GM18507 (cell line): ENCODE measurements around the gene PARVB.
"Not testable (repeated sequence)": the region's sequence is repeated elsewhere in the genome, so short reads cannot be mapped to it uniquely, and the experiment has no call there.

Experiments
- DNase-seq: peaks from one replicate; pipeline ENCODE4 v3.0.0; 2011; ENCODE audit warnings: low read depth; ENCODE audit not compliant: insufficient read length; ENCODE audit errors: extremely low spot score
- FAIRE-seq: peaks from 2 replicates; lab custom pipeline; 2011; peaks lifted over from hg19 to GRCh38; lab: Jason Lieb, UNC

The PARVB gene

GRCh38 chr22:43996170-43996980, 27.7 kb upstream of the PARVB start:
- peak; percentile 76 for DNase-seq
- FAIRE-seq = peak; percentile 91

DNA sequence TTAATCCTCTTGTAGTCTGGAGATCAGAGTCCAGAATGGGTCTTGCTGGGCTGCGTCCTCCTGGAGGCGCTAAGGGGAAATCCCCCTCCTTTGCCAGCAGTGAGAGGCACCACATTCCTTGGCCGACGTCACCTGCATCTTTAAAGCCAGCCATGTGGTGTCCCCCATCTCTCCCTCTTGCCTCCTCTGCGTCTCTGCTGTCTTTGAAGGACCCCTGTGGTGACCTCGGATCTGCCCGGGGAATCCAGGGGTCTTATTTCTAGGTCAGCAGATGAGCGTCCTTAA, 27.2 kb upstream of the PARVB start:
- DNase-seq (no peak), FAIRE-seq (no peak)

DNA sequence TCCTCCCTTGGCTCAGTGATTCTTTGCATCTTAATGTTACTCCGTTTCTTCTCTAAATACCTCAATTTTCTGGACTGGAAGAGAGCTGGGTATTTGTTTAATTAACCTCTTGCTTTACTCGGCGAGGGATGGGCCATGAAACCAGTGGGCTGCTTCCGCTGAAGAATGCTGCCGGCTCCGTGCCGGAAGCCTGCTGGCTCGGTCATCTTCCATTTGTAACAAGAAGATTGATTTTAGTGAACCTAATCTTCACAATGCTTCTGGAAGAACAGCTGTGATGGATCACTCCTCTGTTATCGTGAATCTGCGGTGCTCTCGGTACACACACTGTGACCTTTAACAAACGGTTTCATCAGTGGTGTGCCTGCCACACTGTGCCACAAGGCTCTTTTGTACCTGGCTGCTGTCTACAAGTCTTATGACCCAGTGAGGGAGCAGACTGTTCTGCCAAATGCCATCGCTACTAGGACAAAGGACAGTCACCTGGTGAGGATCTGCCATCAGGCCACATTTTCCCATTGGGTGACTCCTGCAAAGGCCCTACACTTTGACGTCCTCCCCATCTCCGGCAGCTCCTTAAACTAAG, 25.3 kb upstream of the PARVB start:
- FAIRE-seq (no peak), DNase-seq (no peak)

DNA sequence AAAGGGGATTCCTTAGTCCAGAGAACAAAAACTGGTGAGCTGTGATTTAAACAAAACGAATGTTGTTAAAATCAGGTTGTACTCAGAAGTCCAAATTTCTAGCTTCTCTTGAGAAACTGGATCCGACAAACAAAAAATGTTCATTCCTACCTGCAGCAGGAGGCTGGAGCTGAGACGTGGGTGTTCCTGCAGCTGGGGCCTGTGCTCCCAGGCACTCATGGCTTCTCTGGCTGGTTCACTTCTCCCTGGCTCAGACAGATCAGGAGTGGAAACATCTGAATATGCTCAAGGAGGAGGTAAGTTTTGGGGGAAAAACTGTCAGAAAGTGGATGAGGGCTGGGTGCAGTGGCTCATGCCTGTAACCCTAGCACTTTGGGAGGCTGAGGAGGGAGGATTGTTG, 24.7 kb upstream of the PARVB start:
- FAIRE-seq = no peak
- no peak for DNase-seq

GRCh38 chr22:44000123-44000522, 24.0 kb upstream of the PARVB start:
- DNase-seq (no peak), FAIRE-seq (no peak)

DNA sequence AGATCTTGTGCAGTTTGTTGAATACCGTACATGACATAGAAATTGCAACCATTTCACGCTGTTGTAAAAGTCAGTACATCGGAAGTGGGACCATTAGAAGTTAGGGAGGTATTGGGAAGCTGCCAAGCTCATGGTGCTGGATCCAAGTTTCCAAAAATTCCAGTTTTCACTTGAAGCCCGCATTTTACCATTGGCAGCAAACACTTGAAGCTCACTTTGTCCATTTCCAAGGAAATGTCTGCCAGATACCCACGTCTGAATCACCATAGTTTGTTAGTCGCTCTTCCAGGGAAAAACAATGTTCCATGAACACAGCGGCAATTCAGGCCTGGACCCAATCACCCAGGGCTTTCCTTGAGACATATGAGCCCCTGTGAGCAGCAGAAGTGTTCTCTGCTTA, 22.6 kb upstream of the PARVB start:
- FAIRE-seq = no peak
- no peak for DNase-seq

DNA sequence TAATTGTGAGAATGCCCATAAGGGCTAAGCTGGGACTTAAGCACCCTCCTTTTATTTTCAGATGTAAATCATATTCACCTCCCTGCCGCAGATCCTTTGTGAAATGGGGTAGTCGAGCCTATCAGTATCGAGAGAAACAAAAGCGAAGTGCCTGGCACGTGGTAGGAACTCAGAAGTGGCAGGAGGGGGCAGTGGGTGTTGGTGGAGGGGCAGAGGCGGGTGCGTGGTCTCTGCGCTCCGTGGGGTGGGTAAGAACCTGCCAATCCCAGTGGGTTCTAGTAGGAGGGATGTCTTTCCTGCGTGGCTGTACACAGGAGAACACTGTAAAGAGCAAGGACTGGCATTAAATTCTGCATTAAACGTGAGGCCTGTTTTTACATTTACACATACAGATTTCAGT, 21.8 kb upstream of the PARVB start:
- no peak for DNase-seq

GRCh38 chr22:44002997-44003396, 21.1 kb upstream of the PARVB start:
- DNase-seq (no peak), FAIRE-seq (no peak)

More for the DNA sequence above, 21.8 kb upstream of the PARVB start:
- FAIRE-seq = no peak

- DNase-seq (no peak), FAIRE-seq (no peak)
Measured at GRCh38 chr22:44003405-44004103, 20.5 kb upstream of the PARVB start.

DNA sequence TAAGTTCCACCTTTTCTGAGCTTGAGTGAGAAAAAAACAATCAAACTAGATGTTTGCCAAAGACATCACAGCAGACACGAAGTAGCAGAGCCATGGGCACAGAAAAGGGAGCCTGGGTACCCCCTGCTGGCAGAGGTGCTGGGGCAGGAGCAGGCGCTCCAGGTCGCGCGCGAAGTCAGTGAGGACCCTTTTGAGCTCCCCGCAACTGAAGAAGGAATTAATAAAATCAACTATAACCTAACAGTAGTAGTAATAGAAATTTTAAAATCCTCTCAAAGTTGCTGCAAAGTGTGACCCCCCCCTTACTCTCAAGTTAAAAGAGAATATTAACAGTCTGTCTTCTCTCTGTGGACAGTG, 20.0 kb upstream of the PARVB start:
- DNase-seq = no peak
- no peak for FAIRE-seq

GRCh38 chr22:44005524-44005923, 18.6 kb upstream of the PARVB start:
- no peak for DNase-seq
- FAIRE-seq = no peak

DNA sequence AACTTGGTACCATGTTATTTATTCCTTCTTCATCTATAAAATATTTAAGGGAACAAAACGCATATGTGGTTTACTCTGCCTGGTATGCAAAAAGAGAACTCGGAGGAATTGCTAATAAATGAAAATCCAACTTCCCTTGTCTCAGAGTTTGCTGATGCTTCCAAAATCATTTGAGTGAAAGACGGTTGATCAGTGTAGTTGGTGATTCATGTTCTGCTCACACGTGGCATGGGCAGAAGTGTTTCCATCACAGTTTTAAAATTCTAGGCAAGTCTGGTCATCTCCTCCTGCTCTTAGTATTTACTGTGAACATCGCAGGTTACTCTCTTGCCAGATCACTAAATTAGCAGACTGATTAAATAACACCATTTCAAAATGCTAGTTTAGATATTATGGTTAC, 11.9 kb upstream of the PARVB start:
- DNase-seq (no peak), FAIRE-seq (no peak)

- FAIRE-seq = no peak
Measured at GRCh38 chr22:44012591-44012990, 11.5 kb upstream of the PARVB start.

DNA sequence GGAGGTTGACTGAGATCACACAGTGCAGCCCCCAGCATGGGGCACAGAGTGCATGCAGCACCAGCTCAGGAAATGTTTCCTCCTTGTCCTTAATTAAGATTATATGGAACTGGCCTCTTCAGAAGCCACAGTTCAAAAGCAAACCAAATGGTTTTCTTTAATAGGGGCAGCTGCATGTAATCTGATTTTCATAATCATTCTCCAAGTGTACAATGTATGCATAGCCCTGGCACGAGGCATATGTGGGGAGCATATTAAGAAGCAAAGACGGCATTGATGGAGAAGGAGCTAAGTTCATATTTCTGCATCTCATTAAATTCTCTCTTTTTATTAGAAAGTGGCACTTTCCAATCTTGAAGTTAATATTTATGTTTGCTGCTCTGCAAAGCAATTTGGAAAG, 9.9 kb upstream of the PARVB start:
- no peak for DNase-seq
- FAIRE-seq = no peak

More at GRCh38 chr22:44012591-44012990, 11.5 kb upstream of the PARVB start:
- no peak for DNase-seq

GRCh38 chr22:44016586-44016985, 7.5 kb upstream of the PARVB start:
- not testable (repeated sequence) for DNase-seq, FAIRE-seq

DNA sequence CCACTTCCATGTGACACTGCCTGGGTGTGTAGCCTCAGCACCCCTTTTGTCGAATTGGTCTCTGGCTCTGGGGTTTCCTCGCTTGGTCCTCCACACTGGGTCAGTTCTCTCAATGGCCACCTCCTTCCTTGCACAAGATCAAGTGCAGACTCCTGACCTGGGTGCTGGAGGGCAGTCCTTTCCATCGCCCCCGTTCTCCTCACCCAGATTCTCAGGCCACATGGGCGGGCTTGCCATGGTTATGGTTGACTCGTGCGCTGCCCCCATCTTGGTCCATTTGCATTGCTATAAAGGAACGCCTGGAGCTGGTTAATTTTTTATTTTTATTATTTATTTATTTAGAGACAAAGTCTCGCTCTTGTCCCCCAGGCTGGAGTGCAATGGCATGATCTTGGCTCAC, 5.5 kb upstream of the PARVB start:
- DNase-seq (no peak), FAIRE-seq (no peak)

DNA sequence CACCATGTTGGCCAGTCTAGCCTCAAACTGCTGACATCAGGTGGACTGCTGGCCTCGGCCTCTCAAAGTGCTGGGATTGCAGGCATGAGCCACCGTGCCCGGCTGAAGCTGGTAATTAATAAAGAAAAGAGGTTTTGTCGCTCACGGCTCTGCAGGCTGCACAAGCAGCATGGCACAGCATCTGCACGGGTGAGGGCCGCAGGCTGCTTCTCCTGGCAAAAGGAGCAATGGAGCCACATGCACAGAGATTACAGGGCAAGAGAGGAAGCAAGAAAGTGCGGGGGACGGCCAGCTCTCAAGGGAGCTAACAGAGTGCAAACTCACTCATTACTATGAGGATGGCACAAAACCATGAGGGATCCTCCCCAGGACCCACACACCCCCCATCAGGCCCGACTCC, 4.7 kb upstream of the PARVB start:
- FAIRE-seq (no peak), DNase-seq (no peak)

GRCh38 chr22:44019846-44020245, 4.3 kb upstream of the PARVB start:
- DNase-seq (no peak), FAIRE-seq (no peak)

DNA sequence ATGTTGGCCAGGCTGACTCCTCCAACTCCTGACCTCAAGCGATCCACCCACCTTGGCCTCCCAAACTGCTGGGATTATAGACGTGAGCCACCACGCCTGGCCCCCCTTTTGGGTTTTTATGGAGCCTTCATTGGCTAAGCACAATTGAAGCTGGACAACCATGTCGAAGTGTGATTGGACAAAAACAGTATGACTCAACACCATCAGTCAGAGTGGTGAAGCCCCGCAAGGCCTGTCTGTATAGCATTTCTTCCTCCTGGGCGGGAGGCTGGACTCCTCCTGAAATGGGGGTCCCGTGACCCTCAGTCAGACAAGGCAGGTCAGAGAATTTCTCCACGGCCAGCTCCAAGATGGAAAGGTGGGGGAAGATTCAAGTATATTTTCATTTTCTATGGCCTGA, 3.1 kb upstream of the PARVB start:
- FAIRE-seq = no peak
- DNase-seq = no peak

DNA sequence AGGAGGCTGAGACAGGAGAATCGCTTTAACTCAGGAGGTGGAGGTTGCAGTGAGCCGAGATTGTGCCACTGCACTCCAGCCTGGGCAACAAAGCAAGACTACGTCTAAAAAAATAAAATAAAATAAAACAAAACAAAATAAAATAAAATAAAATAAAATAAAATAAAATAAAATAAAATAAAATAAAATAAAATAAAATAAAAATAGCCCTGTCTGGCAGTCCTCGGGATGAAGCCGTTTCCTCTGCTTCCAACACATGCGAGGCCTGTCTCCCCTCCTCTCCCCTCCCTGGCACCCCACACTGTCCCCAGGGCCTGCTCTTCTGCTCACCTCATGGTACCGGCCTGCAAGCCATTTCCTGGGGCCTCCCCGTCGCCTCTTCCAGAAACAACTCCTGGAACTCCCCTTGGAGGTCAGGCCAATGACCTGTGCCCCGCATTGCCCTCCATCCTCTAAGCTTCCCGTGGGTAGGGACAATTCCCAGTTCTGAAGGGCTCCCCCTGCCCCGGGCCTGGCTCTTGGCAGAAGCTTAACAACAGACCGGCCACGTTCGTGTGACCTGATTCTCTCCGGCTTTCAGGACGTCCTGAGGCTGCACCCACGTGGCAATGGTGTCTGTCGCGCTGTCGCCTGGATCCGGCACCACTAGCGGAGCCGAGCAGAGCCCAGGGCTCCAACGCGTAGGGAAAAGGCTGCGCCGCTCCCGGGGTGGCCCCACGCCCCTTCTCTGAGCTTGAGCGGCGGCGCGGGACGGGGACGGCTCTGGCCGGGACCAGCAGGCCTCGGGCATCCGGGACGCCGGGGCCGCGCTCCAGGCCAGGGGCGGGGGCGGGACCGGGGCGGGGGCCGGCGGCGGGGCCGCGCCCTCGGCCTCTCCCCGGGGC, 456 bp upstream of the PARVB start:
- peak; percentile 59 for FAIRE-seq
- no peak for DNase-seq
